GM12878 (cell line): ENCODE measurements around the gene NBPF11.

Source experiments
- CBX5 ChIP-seq: sonication (generic); IDR thresholded peaks from 2 replicates; pipeline ENCODE4 v1.6.1; 2016; ENCODE audit warnings: low read depth, moderate library complexity, mild to moderate bottlenecking, inconsistent platforms
- CHD2 ChIP-seq: IDR thresholded peaks from 2 replicates; pipeline ENCODE4 v1.6.1; 2011; ENCODE audit warnings: low read depth, low read length, improper control_type of control experiment, borderline replicate concordance
- MXI1 ChIP-seq: fragments of 150-350 bp; IDR thresholded peaks from 2 replicates; pipeline ENCODE4 v1.6.1; 2011; ENCODE audit warnings: low read depth, mild to moderate bottlenecking, inconsistent platforms, low read length, improper control_type of control experiment
- YY1 ChIP-seq: IDR thresholded peaks from 2 replicates; pipeline ENCODE4 v1.6.1; 2011; ENCODE audit warnings: low read depth, mild to moderate bottlenecking, low read length
- ZNF274 ChIP-seq: IDR thresholded peaks from one replicate; pipeline ENCODE4 v1.8.0; 2011; ENCODE audit not compliant: insufficient read length, insufficient read depth
- TF ChIP-seq, protein P1 (sequence below), 3 experiments: IDR thresholded peaks in 2 of 3; conservative IDR thresholded peaks in 1 of 3; 2 replicates each; pipeline ENCODE4 v1.5.1; 2011; ENCODE audit warnings: low read depth in 3 of 3, low read length in 3 of 3, mild to moderate bottlenecking in 3 of 3, control low read depth in 2 of 3, moderate library complexity in 2 of 3, inconsistent platforms in 1 of 3, mixed read lengths in 1 of 3; ENCODE audit not compliant: control insufficient read depth in 2 of 3, insufficient read depth in 1 of 3; ENCODE audit errors: extremely low read depth in 1 of 3
- TF ChIP-seq, protein P2 (sequence below): fragments of 450-650 bp; IDR thresholded peaks from 2 replicates; pipeline ENCODE4 v1.6.1; 2016; ENCODE audit warnings: mild to moderate bottlenecking, moderate library complexity, borderline replicate concordance

DNA sequence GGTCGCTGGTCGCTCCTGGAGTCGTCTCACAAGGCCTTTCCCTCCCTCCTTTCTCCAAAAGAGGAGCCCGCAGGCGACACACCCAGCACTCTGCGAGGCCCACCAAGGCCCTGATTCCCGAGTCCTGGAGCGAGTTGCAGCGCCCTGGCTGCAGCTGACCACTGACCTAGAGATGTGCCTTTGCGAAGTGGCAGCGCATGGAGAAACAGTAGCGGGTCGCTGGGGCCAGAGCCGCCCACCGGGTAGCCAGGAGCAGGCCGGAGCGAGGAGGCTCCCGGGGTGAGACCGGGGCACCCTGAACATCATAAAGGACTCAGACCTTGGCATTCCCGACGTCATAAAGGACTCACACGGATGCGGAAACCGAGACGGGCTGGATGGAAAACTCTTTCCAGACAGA lies 10.3 kb upstream of the NBPF11 start:
- TF ChIP-seq, protein P1, sequence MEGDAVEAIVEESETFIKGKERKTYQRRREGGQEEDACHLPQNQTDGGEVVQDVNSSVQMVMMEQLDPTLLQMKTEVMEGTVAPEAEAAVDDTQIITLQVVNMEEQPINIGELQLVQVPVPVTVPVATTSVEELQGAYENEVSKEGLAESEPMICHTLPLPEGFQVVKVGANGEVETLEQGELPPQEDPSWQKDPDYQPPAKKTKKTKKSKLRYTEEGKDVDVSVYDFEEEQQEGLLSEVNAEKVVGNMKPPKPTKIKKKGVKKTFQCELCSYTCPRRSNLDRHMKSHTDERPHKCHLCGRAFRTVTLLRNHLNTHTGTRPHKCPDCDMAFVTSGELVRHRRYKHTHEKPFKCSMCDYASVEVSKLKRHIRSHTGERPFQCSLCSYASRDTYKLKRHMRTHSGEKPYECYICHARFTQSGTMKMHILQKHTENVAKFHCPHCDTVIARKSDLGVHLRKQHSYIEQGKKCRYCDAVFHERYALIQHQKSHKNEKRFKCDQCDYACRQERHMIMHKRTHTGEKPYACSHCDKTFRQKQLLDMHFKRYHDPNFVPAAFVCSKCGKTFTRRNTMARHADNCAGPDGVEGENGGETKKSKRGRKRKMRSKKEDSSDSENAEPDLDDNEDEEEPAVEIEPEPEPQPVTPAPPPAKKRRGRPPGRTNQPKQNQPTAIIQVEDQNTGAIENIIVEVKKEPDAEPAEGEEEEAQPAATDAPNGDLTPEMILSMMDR (IDR thresholded peaks at IDR 0.05 in 2 of 3, conservative IDR thresholded peaks at IDR 0.05 in 1 of 3; ENCODE audit: control insufficient read depth in 2 of 3, extremely low read depth in 1 of 3, insufficient read depth in 1 of 3, low read depth in 3 of 3, low read length in 3 of 3): no peak
- TF ChIP-seq CBX5: no peak
- TF ChIP-seq MXI1: no peak
- TF ChIP-seq CHD2: no peak
- TF ChIP-seq ZNF274: no peak
- TF ChIP-seq YY1: no peak
- TF ChIP-seq, protein P2, sequence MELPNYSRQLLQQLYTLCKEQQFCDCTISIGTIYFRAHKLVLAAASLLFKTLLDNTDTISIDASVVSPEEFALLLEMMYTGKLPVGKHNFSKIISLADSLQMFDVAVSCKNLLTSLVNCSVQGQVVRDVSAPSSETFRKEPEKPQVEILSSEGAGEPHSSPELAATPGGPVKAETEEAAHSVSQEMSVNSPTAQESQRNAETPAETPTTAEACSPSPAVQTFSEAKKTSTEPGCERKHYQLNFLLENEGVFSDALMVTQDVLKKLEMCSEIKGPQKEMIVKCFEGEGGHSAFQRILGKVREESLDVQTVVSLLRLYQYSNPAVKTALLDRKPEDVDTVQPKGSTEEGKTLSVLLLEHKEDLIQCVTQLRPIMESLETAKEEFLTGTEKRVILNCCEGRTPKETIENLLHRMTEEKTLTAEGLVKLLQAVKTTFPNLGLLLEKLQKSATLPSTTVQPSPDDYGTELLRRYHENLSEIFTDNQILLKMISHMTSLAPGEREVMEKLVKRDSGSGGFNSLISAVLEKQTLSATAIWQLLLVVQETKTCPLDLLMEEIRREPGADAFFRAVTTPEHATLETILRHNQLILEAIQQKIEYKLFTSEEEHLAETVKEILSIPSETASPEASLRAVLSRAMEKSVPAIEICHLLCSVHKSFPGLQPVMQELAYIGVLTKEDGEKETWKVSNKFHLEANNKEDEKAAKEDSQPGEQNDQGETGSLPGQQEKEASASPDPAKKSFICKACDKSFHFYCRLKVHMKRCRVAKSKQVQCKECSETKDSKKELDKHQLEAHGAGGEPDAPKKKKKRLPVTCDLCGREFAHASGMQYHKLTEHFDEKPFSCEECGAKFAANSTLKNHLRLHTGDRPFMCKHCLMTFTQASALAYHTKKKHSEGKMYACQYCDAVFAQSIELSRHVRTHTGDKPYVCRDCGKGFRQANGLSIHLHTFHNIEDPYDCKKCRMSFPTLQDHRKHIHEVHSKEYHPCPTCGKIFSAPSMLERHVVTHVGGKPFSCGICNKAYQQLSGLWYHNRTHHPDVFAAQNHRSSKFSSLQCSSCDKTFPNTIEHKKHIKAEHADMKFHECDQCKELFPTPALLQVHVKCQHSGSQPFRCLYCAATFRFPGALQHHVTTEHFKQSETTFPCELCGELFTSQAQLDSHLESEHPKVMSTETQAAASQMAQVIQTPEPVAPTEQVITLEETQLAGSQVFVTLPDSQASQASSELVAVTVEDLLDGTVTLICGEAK: no peak
